PC-9 (cell line): ENCODE data around the gene ST6GALNAC3. TPM values are rescaled to one million over a fixed set of nuclear protein-coding genes. Genes with fewer than 3 reads are reported as not detected.

ENCODE experiments used
- BruUV-seq: library from RNA; stranded (reverse); fragments of 400-500 nt; replicated peaks from 2 replicates; lab custom pipeline; 2021; lab: Mats Ljungman, UMichigan
- CTCF ChIA-PET: fragments of 300-600 bp; sonication (Branson Sonifier 250); formaldehyde crosslinking; loops from one replicate; lab custom pipeline; 2022; ENCODE audit warnings: antibody characterized with exemption; lab: Charles Lee
- POLR2A ChIA-PET: fragments of 300-600 bp; sonication (Branson Sonifier 250); formaldehyde crosslinking; loops from one replicate; lab custom pipeline; 2022; ENCODE audit warnings: antibody characterized with exemption; ENCODE audit not compliant: unreplicated experiment; lab: Charles Lee
- DNase-seq, 2 experiments: peaks; one replicate each; pipeline versions ENCODE4 v3.0.0 to v3.0.0-alpha.2; 2015 to 2022; ENCODE audit warnings: mixed read lengths in 1 of 2
- H2AFZ ChIP-seq: fragments of 200-600 bp; sonication (generic); 2 replicates; pipeline ENCODE4 v1.8.1; 2017; ENCODE audit warnings: antibody characterized with exemption
- H3F3A ChIP-seq: fragments of 200-600 bp; sonication (generic); 2 replicates; pipeline ENCODE4 v1.8.1; 2017; ENCODE audit warnings: antibody characterized with exemption, mild to moderate bottlenecking, low read depth; ENCODE audit not compliant: insufficient read depth
- H3K27ac ChIP-seq: fragments of 200-600 bp; sonication (generic); 2 replicates; pipeline ENCODE4 v1.6.1; 2016; ENCODE audit warnings: mixed run types
- H3K27me3 ChIP-seq: fragments of 200-600 bp; sonication (generic); 2 replicates; pipeline ENCODE4 v1.6.1; 2016; ENCODE audit warnings: low read depth, mixed run types; ENCODE audit not compliant: insufficient read depth
- H3K36me3 ChIP-seq: fragments of 200-600 bp; sonication (generic); 2 replicates; pipeline ENCODE4 v1.6.1; 2016; ENCODE audit warnings: low read depth, mixed run types
- H3K4me1 ChIP-seq: fragments of 200-600 bp; sonication (generic); replicated peaks from 2 replicates; pipeline ENCODE4 v1.6.1; 2016; ENCODE audit warnings: mixed run types; ENCODE audit not compliant: insufficient read depth
- H3K4me2 ChIP-seq: fragments of 200-600 bp; sonication (generic); 2 replicates; pipeline ENCODE4 v1.6.1; 2017; ENCODE audit warnings: mixed run types
- H3K4me3 ChIP-seq: fragments of 200-600 bp; sonication (generic); 2 replicates; pipeline ENCODE4 v1.6.1; 2016; ENCODE audit warnings: mixed run types
- H3K79me2 ChIP-seq: fragments of 200-600 bp; sonication (generic); 2 replicates; pipeline ENCODE4 v1.6.1; 2017; ENCODE audit warnings: low read depth, mixed run types
- H3K9me2 ChIP-seq: fragments of 200-600 bp; sonication (generic); 2 replicates; pipeline ENCODE4 v1.8.1; 2017; ENCODE audit warnings: mild to moderate bottlenecking; ENCODE audit not compliant: insufficient read depth
- H3K9me3 ChIP-seq: fragments of 200-600 bp; sonication (generic); 2 replicates; pipeline ENCODE4 v1.8.1; 2016; ENCODE audit warnings: low read depth; ENCODE audit not compliant: insufficient read depth
- H4K20me1 ChIP-seq: fragments of 200-600 bp; sonication (generic); 2 replicates; pipeline ENCODE4 v1.8.1; 2017; ENCODE audit not compliant: insufficient read depth
- CTCF ChIP-seq: fragments of 200-600 bp; sonication (generic); conservative IDR thresholded peaks from 2 replicates; pipeline ENCODE4 v1.6.1; 2017; ENCODE audit warnings: mixed run types, antibody characterized with exemption, mild to moderate bottlenecking, moderate library complexity
- EZH2 ChIP-seq: fragments of 200-600 bp; sonication (generic); IDR thresholded peaks from 2 replicates; pipeline ENCODE4 v1.8.0; 2017; ENCODE audit warnings: antibody characterized with exemption, low read depth
- intact Hi-C: fragments of 100-400 bp; cut with micrococcal nuclease; formaldehyde crosslinking; loops from one replicate; pipeline ENCODE4 v1.10.0; 2022; ENCODE audit not compliant: unreplicated experiment
- total RNA-seq: library from RNA; stranded (reverse); gene quantifications from 2 replicates; pipeline ENCODE4 v1.2.3, GENCODE V29; 2021

The ST6GALNAC3 gene
- total RNA-seq, 1 experiment from 2014 or later: 0.04 TPM

GRCh38 chr1:76481672-76482071, 407.1 kb downstream of the ST6GALNAC3 start:
- DNase-seq: no peak
- no TSS peak for BruUV-seq
- Histone ChIP-seq H3K27ac (no peak overlapping the region), H3K36me3 (no peaks in the 10 kb centered on the region), H3F3A (no peaks in the 10 kb centered on the region), H3K4me1 (no peaks in the 10 kb centered on the region), H3K9me3 (no peaks in the 10 kb centered on the region), H4K20me1 (no peaks in the 10 kb centered on the region), H2AFZ (no peak overlapping the region), H3K27me3 (no peaks in the 10 kb centered on the region), H3K4me3 (no peak overlapping the region), H3K79me2 (no peaks in the 10 kb centered on the region), H3K9me2 (no peaks in the 10 kb centered on the region), H3K4me2 (no peak overlapping the region)
- POLR2A ChIA-PET: no interaction called here
- intact Hi-C loops: no loop called here
- TF ChIP-seq EZH2 (no peak), CTCF (no peak)
- CTCF ChIA-PET: no interaction called here

- Histone ChIP-seq H3K4me3 (no peak overlapping the region), H3K9me3 (no peaks in the 10 kb centered on the region), H3K4me1 (no peaks in the 10 kb centered on the region), H3K79me2 (no peaks in the 10 kb centered on the region), H3K4me2 (no peak overlapping the region), H3K27ac (no peak overlapping the region), H3K27me3 (no peaks in the 10 kb centered on the region), H4K20me1 (no peaks in the 10 kb centered on the region), H2AFZ (no peak overlapping the region), H3F3A (no peaks in the 10 kb centered on the region), H3K9me2 (no peaks in the 10 kb centered on the region), H3K36me3 (no peaks in the 10 kb centered on the region)
- DNase-seq: no peak
- CTCF ChIA-PET: no interaction called here
- POLR2A ChIA-PET: no interaction called here
- no peak for TF ChIP-seq EZH2
- no peak for TF ChIP-seq CTCF
- no TSS peak for BruUV-seq
- intact Hi-C loops: no loop called here
Observed at GRCh38 chr1:76482272-76482671, 407.7 kb downstream of the ST6GALNAC3 start.

- Histone ChIP-seq H3K79me2 (no peaks in the 10 kb centered on the region), H3F3A (no peaks in the 10 kb centered on the region), H3K4me3 (no peak overlapping the region), H3K4me1 (no peaks in the 10 kb centered on the region), H3K9me2 (no peaks in the 10 kb centered on the region), H2AFZ (0 out of 2 replicates have a peak overlapping the region, but pooled peaks have one; percentile 6), H3K27ac (no peak overlapping the region), H3K36me3 (no peaks in the 10 kb centered on the region), H3K9me3 (no peaks in the 10 kb centered on the region), H3K27me3 (no peaks in the 10 kb centered on the region), H4K20me1 (no peaks in the 10 kb centered on the region), H3K4me2 (no peak overlapping the region)
- intact Hi-C loops: no loop called here
- no peak for DNase-seq
- no peak for TF ChIP-seq CTCF
- TF ChIP-seq EZH2: no peak
- CTCF ChIA-PET: no interaction called here
- POLR2A ChIA-PET: no interaction called here
- BruUV-seq: no TSS peak
Observed at GRCh38 chr1:76491737-76492136, 417.2 kb downstream of the ST6GALNAC3 start.
